ENCODE data around the gene STYX.

The STYX gene

DNA sequence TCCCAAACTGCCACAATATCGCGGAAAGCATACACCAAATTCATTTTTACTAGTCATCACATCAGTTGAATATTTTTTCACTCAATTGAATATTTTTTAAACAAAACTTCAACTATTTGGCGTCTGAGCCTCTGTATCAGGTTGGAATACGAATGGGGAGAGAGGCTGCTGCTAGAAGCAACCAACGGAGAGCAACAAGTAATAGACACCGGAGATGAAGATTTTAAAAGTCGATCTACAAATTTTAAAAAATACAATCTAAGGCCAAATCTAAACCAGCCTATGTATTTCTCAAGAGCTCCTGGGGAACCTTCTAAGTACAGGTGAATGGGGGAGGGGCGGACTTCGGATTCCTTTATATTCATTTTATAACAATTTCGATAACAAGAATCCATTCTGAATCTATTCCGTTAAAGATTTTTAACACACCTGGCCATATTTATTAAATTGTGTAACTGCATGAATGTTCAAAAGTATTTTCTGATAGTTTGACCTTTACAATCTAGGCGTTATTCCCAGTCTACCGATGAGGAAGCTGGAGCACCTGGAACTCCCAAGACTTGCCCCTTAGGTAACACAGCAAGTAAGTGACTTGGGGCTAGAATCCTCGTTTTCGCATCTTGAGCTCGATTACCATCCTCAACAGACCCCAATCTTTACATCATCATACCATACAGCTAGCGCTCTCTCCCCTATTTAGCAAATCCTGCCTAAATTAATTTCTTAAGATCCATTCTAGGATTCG is 60.2 kb downstream of the STYX start:
- DNase-seq (ENCODE audit: low read depth, low spot score) = no peak

DNA sequence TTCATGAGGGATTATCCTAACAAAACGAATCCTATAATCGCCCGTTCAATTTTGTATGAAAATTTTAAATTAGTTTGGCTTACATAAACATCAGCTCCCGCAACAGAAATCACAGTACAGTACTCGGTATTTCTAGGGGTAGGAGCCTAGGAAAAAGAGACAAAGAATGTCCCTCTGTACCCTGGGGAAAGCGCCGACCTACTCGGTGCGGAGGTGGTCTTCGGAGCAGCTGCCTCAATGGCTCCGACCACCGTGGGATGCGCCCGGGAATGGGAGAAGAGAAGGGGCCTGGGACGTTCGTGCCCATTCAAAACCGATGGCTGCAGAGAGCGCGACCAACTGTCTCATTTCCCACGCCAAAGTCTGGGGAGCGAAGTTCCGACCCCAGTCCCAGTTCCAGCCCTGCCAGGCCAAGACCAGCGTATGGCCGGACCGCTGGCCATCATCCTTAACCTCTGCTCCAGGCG is 60.8 kb downstream of the STYX start:
- no peak for DNase-seq (ENCODE audit: low read depth, low spot score)

DNA sequence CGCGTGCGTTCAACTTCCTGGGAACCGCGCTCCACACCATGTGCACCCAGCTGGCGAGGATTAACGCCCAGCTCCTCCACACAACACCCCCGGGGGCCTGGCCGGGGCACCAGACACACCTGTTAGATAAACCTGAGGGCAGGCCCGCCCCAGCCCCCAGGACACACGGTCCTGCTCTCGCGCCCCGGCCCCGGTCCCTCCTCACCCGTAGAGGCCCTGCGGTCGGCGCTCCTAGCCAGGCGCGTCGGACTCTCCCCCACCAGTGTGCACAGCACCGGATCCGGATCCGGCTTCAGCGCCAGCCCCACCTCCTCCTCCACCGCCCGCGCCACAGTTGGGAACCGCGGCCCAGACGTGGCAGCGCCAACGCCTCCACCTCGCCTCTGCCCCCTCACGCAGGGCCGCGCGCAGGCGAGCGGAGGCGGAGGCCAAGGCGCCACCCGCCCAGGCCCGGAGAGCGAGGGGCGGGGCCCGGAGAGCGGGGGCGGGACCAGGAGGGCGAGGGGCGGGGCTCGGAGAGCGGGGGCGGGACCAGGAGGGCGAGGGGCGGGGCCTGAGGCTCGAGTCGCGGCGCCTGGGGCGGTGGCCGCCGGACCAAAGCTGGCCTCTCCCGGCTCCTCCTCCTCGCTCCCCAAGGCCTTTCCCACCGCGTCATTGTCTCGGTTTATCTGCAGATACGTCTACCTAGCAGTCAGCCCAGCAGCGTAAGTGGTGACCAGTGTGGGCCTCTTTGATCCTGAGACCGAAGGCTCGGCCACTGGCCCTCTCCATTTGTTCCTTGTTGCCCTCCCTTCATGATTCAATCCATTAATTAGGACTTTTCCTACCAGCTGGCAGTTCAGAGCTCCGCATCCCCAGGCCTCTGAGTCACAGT is 61.5 kb downstream of the STYX start, which contains the start of gene GNPNAT1:
Gene GNPNAT1 (minus strand): TSS at position 385 of the 874 bp plus-strand sequence. CDS start 6,957 bp downstream, outside the sequence.
- DNase-seq (ENCODE audit: low read depth, low spot score) = peak; percentile 52

DNA sequence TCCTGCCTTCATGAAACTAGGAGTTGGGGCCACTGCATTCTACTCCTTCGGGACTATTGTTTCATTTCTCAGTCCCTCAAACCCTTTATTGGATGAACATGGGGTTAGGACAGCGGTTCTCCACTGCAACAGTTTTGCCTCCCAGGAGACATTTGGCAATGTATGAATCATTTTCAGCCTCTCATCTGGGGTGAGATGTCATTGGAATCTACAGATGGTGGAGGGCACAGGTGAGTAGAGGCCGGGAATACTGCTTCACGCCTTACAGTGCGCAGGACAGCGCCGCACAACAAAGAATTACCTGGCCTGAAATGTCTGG is 62.1 kb downstream of the STYX start:
- DNase-seq (ENCODE audit: low read depth, low spot score) = no peak

GRCh38 chr14:52793061-52793460 is 63.1 kb downstream of the STYX start:
- no peak for DNase-seq (ENCODE audit: low read depth, low spot score)

DNA sequence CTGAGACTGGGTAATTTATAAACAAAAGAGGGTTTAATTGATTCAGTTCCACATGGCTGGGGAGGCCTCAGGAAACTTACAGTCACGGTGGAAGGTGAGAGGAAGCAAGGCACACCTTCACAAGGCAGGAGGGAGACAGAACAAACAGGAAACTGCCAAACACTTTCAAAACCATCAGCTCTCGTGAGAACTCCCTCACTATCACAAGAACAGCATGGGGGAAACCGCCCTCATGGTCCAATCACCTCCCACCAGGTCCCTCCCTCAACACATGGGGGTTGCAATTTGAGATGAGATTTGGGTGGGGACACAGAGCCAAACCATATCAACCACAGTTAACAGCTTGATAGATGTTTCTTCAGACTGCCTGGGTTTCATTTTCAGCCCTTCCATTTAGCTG is 67.7 kb downstream of the STYX start:
- DNase-seq (ENCODE audit: low read depth, low spot score) = no peak

- no peak for DNase-seq (ENCODE audit: low read depth, low spot score)
Observed at GRCh38 chr14:52798826-52799225, 68.9 kb downstream of the STYX start.

DNA sequence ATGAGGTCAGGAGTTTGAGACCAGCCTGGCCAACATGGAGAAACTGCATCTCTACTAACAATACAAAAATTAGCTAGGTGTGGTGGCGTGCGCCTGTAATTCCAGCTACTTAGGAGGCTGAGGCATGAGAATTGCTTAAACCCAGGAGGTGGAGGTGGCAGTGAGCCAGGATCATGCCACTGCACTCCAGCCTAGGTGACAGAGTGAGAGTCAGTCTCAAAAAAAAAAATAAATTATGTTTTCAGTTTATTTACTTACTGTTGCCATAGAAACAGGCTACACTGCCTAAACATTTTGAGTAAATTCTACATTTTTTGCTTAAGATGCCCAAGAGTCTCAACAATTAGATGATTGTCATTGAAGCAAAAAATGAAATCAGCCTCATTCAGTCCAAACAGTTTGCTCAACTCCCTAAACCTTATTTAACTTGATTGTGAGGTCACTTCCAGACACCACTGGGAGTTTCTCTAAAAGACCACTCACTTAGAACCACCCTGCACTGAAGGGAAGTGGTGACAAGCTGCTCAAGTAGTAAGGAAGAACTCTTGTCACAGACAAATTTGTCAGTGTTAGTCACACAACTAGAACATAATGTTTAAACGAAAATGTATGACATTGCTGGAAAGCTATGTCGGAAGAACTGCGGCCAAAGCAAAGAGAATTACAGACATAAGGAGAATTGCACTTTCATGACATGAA is 71.2 kb downstream of the STYX start:
- DNase-seq (ENCODE audit: low read depth, low spot score) = no peak

DNA sequence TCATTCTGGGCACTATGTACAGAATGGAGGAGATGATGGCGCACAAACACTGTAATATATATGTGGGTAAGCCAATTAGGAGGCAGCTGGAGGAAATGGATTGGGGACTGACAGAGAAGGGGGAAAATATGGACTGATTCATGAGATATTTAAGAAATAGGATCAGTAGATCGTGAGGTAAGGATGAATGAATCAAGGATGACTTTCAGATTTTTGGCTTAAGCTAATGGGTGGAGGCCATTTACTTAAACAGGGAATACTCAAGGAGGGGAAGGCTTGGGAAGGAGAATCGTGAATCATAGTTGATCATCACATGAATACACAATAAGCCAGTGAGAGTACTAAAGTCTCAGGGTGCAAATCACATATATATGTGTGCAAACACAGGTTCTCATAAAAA is 72.6 kb downstream of the STYX start:
- no peak for DNase-seq (ENCODE audit: low read depth, low spot score)

- no peak for DNase-seq (ENCODE audit: low read depth, low spot score)
Observed at GRCh38 chr14:52806115-52806514, 76.1 kb downstream of the STYX start.

DNA sequence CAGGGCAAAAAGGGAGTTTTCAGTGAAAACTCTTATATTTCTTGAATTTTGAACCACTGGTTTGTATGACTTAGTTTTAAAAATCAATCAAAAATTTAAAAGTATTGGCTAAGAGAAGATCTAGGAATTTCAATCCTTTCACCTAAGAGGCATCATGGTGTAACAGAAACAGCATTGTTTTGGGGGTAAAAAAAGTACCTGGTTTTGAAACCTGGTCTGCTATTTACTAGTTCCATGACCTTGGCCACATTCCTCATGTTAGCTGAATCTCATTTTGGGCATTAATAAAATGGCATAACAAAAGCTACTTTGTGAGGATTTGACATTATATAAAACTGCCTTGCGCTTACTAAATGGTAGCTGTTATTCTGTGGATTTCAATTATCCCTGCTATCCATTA is 78.1 kb downstream of the STYX start:
- DNase-seq (ENCODE audit: low read depth, low spot score) = no peak

DNA sequence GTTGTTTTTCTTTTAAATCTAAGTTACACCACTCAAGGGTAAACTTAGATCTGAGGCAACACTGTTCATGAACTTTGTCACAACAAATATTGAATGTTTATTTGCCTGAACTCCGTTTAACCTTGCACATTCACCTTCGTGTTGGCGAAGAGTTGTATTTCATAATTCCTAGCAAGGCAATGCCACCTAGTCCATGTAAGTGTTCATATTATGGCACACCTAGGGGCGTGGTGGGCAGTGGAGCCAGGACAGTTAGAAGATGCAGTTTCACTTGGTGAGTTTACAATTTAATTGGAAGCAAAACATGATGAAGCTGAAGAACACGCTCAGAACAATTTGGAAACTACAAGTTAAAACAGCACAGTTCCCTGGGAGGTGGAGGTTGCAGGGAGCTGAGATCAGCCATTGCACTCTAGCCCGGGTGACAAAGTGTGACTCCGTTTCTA is 91.9 kb downstream of the STYX start:
- no peak for DNase-seq (ENCODE audit: low read depth, low spot score)

GRCh38 chr14:52824462-52824861 is 94.5 kb downstream of the STYX start:
- no peak for DNase-seq (ENCODE audit: low read depth, low spot score)

Data from brain pericyte (primary cell).